ENCODE data around the gene VEGFB. TPM values are rescaled to one million over a fixed set of nuclear protein-coding genes. Genes with fewer than 3 reads are reported as not detected.

Gene VEGFB
- total RNA-seq, 1 donor from 2014 or later: 44.9 TPM

GRCh38 chr11:64220271-64220670, 14.1 kb upstream of the VEGFB start:
- intact Hi-C loops (cut with DNase I): no loop called here
- H3K27me3 ChIP-seq: no peaks in the 10 kb centered on the region
- no peak overlapping the region for H3K27ac ChIP-seq
- TF ChIP-seq POLR2AphosphoS5 (IDR thresholded peaks at IDR 0.05; ENCODE audit: insufficient read depth in 1 of 2, low read depth in 1 of 2) (no peak), POLR2A (IDR thresholded peaks at IDR 0.05) (no peak), CTCF (IDR thresholded peaks at IDR 0.05) (no peak)
- H3K4me3 ChIP-seq: no peak overlapping the region
- H3K9me3 ChIP-seq: no peaks in the 10 kb centered on the region
- DNase-seq (ENCODE audit: extremely low spot score in 2 of 2): no peak
- H3K4me1 ChIP-seq: peaks cover 17% of the 10 kb centered on the region
- H3K36me3 ChIP-seq: no peaks in the 10 kb centered on the region

GRCh38 chr11:64220798-64221197, 13.6 kb upstream of the VEGFB start:
- TF ChIP-seq POLR2AphosphoS5 (IDR thresholded peaks at IDR 0.05; ENCODE audit: insufficient read depth in 1 of 2, low read depth in 1 of 2): no peak
- no peak for TF ChIP-seq POLR2A (IDR thresholded peaks at IDR 0.05)
- TF ChIP-seq CTCF (IDR thresholded peaks at IDR 0.05): no peak
- Histone ChIP-seq H3K9me3 (no peaks in the 10 kb centered on the region), H3K36me3 (no peaks in the 10 kb centered on the region), H3K4me1 (peaks cover 22% of the 10 kb centered on the region), H3K27ac (no peak overlapping the region), H3K27me3 (no peaks in the 10 kb centered on the region), H3K4me3 (no peak overlapping the region)
- intact Hi-C loops (cut with DNase I): no loop called here
- DNase-seq (ENCODE audit: extremely low spot score in 2 of 2): no peak

GRCh38 chr11:64222651-64223000, 11.8 kb upstream of the VEGFB start:
- no peaks in the 10 kb centered on the region for H3K27me3 ChIP-seq
- H3K4me1 ChIP-seq: peaks cover 35% of the 10 kb centered on the region
- TF ChIP-seq POLR2AphosphoS5 (IDR thresholded peaks at IDR 0.05; ENCODE audit: insufficient read depth in 1 of 2, low read depth in 1 of 2) (no peak), POLR2A (IDR thresholded peaks at IDR 0.05) (no peak), CTCF (IDR thresholded peaks at IDR 0.05) (no peak)
- no peaks in the 10 kb centered on the region for H3K9me3 ChIP-seq
- H3K36me3 ChIP-seq: no peaks in the 10 kb centered on the region
- intact Hi-C loops (cut with DNase I): no loop called here
- H3K4me3 ChIP-seq: no peak overlapping the region
- H3K27ac ChIP-seq: no peak overlapping the region
- no peak for DNase-seq (ENCODE audit: extremely low spot score in 2 of 2)

- intact Hi-C loops (cut with DNase I): no loop called here
- no peaks in the 10 kb centered on the region for H3K9me3 ChIP-seq
- H3K27ac ChIP-seq: no peak overlapping the region
- H3K4me1 ChIP-seq: peaks cover 39% of the 10 kb centered on the region
- no peaks in the 10 kb centered on the region for H3K36me3 ChIP-seq
- H3K27me3 ChIP-seq: no peaks in the 10 kb centered on the region
- no peak overlapping the region for H3K4me3 ChIP-seq
- DNase-seq (ENCODE audit: extremely low spot score in 2 of 2): no peak
- no peak for TF ChIP-seq POLR2AphosphoS5 (IDR thresholded peaks at IDR 0.05; ENCODE audit: insufficient read depth in 1 of 2, low read depth in 1 of 2)
- no peak for TF ChIP-seq CTCF (IDR thresholded peaks at IDR 0.05)
- no peak for TF ChIP-seq POLR2A (IDR thresholded peaks at IDR 0.05)
These were observed 11.3 kb upstream of the VEGFB start for GRCh38 chr11:64223001-64223651.

- no peak overlapping the region for H3K27ac ChIP-seq
- no peak for DNase-seq (ENCODE audit: extremely low spot score in 2 of 2)
- intact Hi-C loops (cut with DNase I): no loop called here
- H3K4me1 ChIP-seq: peaks cover 44% of the 10 kb centered on the region
- H3K9me3 ChIP-seq: no peaks in the 10 kb centered on the region
- H3K4me3 ChIP-seq: no peak overlapping the region
- no peak for TF ChIP-seq POLR2A (IDR thresholded peaks at IDR 0.05)
- no peak for TF ChIP-seq POLR2AphosphoS5 (IDR thresholded peaks at IDR 0.05; ENCODE audit: insufficient read depth in 1 of 2, low read depth in 1 of 2)
- no peak for TF ChIP-seq CTCF (IDR thresholded peaks at IDR 0.05)
- no peaks in the 10 kb centered on the region for H3K36me3 ChIP-seq
- H3K27me3 ChIP-seq: no peaks in the 10 kb centered on the region
These were observed 10.1 kb upstream of the VEGFB start for GRCh38 chr11:64224151-64224890.
